ENCODE measurements around the gene RAC3. TPM values are rescaled to one million over a fixed set of nuclear protein-coding genes. Genes with fewer than 3 reads are reported as not detected.

The RAC3 gene
- total RNA-seq, 6 experiments from 2014 or later, result 4.3 to 8.5 (median 5.6) TPM

- DNase-seq, result no peak
- H3K4me1 Mint-ChIP-seq (ENCODE audit: low read depth), result no peaks in the 10 kb centered on the region
- no peaks in the 10 kb centered on the region for H3K9me3 Mint-ChIP-seq
- H3K36me3 Mint-ChIP-seq (ENCODE audit: low read depth), result peaks cover 7% of the 10 kb centered on the region; the same call in 1 of the 2 replicates
- no peak overlapping the region for H3K4me3 Mint-ChIP-seq
- no peak for TF ChIP-seq CTCF (IDR thresholded peaks at IDR 0.05)
- H3K27ac Mint-ChIP-seq, result no peak overlapping the region
- H3K27me3 Mint-ChIP-seq (ENCODE audit: insufficient read depth), result peaks cover 3% of the 10 kb centered on the region
These were observed 51.5 kb downstream of the RAC3 start for GRCh38 chr17:82083009-82083408.

Other genes with a start within 250 kb of the RAC3 start
- gene GCGR, start 227.5 kb upstream of the RAC3 start, total RNA-seq (2021; fragmentation: NEBNext Ultra II Directional; extraction: Animal tissue kit (Norgen Biotek cat#: 25700)), result not detected
- 100 to 1,000 TPM in 2 of 6 experiments, 10 to 100 TPM in 4; 88.0 to 103 (median 92.8) TPM for gene MCRIP1, start 198.4 kb upstream of the RAC3 start, total RNA-seq (2021; fragmentation: NEBNext Ultra II Directional; extraction: Animal tissue kit (Norgen Biotek cat#: 25700))
- gene PPP1R27, start 196.6 kb upstream of the RAC3 start, total RNA-seq (2021; fragmentation: NEBNext Ultra II Directional; extraction: Animal tissue kit (Norgen Biotek cat#: 25700)), result not detected
- 100 to 1,000 TPM; 790 to 981 (median 910) TPM for gene P4HB, start 171.1 kb upstream of the RAC3 start, total RNA-seq (2021; fragmentation: NEBNext Ultra II Directional; extraction: Animal tissue kit (Norgen Biotek cat#: 25700))
- gene ARHGDIA, start 160.3 kb upstream of the RAC3 start, total RNA-seq (2021; fragmentation: NEBNext Ultra II Directional; extraction: Animal tissue kit (Norgen Biotek cat#: 25700)), result 1,000 to 10,000 TPM in 1 of 6 experiments, 100 to 1,000 TPM in 5; 758 to 1,040 (median 908) TPM
- gene ALYREF, start 140.1 kb upstream of the RAC3 start, total RNA-seq (2021; fragmentation: NEBNext Ultra II Directional; extraction: Animal tissue kit (Norgen Biotek cat#: 25700)), result 100 to 1,000 TPM; 101 to 151 (median 135) TPM
- gene ANAPC11, start 140.0 kb upstream of the RAC3 start, total RNA-seq (2021; fragmentation: NEBNext Ultra II Directional; extraction: Animal tissue kit (Norgen Biotek cat#: 25700)), result 100 to 1,000 TPM; 151 to 169 (median 156) TPM
- 1 to 10 TPM in 1 of 6 experiments, under 1 TPM in 5; 0.53 to 1.5 (median 0.71) TPM for gene NPB, start 129.4 kb upstream of the RAC3 start, total RNA-seq (2021; fragmentation: NEBNext Ultra II Directional; extraction: Animal tissue kit (Norgen Biotek cat#: 25700))
- gene PCYT2, start 120.3 kb upstream of the RAC3 start, total RNA-seq (2021; fragmentation: NEBNext Ultra II Directional; extraction: Animal tissue kit (Norgen Biotek cat#: 25700)), result 10 to 100 TPM; 33.2 to 45.8 (median 35.8) TPM
- 10 to 100 TPM; 16.2 to 20.7 (median 18.5) TPM for gene SIRT7, start 113.5 kb upstream of the RAC3 start, total RNA-seq (2021; fragmentation: NEBNext Ultra II Directional; extraction: Animal tissue kit (Norgen Biotek cat#: 25700))
- gene MAFG, start 103.9 kb upstream of the RAC3 start, total RNA-seq (2021; fragmentation: NEBNext Ultra II Directional; extraction: Animal tissue kit (Norgen Biotek cat#: 25700)), result 10 to 100 TPM; 17.7 to 22.4 (median 18.2) TPM
- 100 to 1,000 TPM in 4 of 6 experiments, 10 to 100 TPM in 2; 97.9 to 147 (median 110) TPM for gene PYCR1, start 94.4 kb upstream of the RAC3 start, total RNA-seq (2021; fragmentation: NEBNext Ultra II Directional; extraction: Animal tissue kit (Norgen Biotek cat#: 25700))
- not detected for gene MYADML2, start 84.4 kb upstream of the RAC3 start, total RNA-seq (2021; fragmentation: NEBNext Ultra II Directional; extraction: Animal tissue kit (Norgen Biotek cat#: 25700))
- gene NOTUM, start 70.5 kb upstream of the RAC3 start, total RNA-seq (2021; fragmentation: NEBNext Ultra II Directional; extraction: Animal tissue kit (Norgen Biotek cat#: 25700)), result under 1 TPM in 2 of 6 experiments, not detected in 4; 0.10 to 0.14 TPM
- gene ASPSCR1, start 54.0 kb upstream of the RAC3 start, total RNA-seq (2021; fragmentation: NEBNext Ultra II Directional; extraction: Animal tissue kit (Norgen Biotek cat#: 25700)), result 10 to 100 TPM; 26.6 to 36.8 (median 34.7) TPM
- gene CENPX, start 8.8 kb upstream of the RAC3 start, total RNA-seq (2021; fragmentation: NEBNext Ultra II Directional; extraction: Animal tissue kit (Norgen Biotek cat#: 25700)), result 10 to 100 TPM; 60.6 to 83.9 (median 73.3) TPM
- 10 to 100 TPM in 3 of 6 experiments, 1 to 10 TPM in 3; 6.8 to 10.5 (median 10.0) TPM for gene LRRC45, start 8.4 kb upstream of the RAC3 start, total RNA-seq (2021; fragmentation: NEBNext Ultra II Directional; extraction: Animal tissue kit (Norgen Biotek cat#: 25700))
- 100 to 1,000 TPM in 1 of 6 experiments, 10 to 100 TPM in 5; 73.4 to 100 (median 84.8) TPM for gene DCXR, start 6.0 kb downstream of the RAC3 start, total RNA-seq (2021; fragmentation: NEBNext Ultra II Directional; extraction: Animal tissue kit (Norgen Biotek cat#: 25700))
- gene RFNG, start 20.1 kb downstream of the RAC3 start, total RNA-seq (2021; fragmentation: NEBNext Ultra II Directional; extraction: Animal tissue kit (Norgen Biotek cat#: 25700)), result 10 to 100 TPM; 37.6 to 48.5 (median 40.1) TPM
- 100 to 1,000 TPM; 127 to 144 (median 141) TPM for gene GPS1, start 20.2 kb downstream of the RAC3 start, total RNA-seq (2021; fragmentation: NEBNext Ultra II Directional; extraction: Animal tissue kit (Norgen Biotek cat#: 25700))
- 10 to 100 TPM; 65.8 to 86.8 (median 71.2) TPM for gene DUS1L, start 34.1 kb downstream of the RAC3 start, total RNA-seq (2021; fragmentation: NEBNext Ultra II Directional; extraction: Animal tissue kit (Norgen Biotek cat#: 25700))
- gene FASN, start 66.6 kb downstream of the RAC3 start, total RNA-seq (2021; fragmentation: NEBNext Ultra II Directional; extraction: Animal tissue kit (Norgen Biotek cat#: 25700)), result 100 to 1,000 TPM; 108 to 138 (median 112) TPM
- gene CCDC57, start 181.2 kb downstream of the RAC3 start, total RNA-seq (2021; fragmentation: NEBNext Ultra II Directional; extraction: Animal tissue kit (Norgen Biotek cat#: 25700)), result 10 to 100 TPM; 12.8 to 15.6 (median 13.6) TPM
- 100 to 1,000 TPM; 475 to 624 (median 523) TPM for gene SLC16A3, start 197.4 kb downstream of the RAC3 start, total RNA-seq (2021; fragmentation: NEBNext Ultra II Directional; extraction: Animal tissue kit (Norgen Biotek cat#: 25700))
- 100 to 1,000 TPM; 116 to 128 (median 118) TPM for gene CSNK1D, start 242.0 kb downstream of the RAC3 start, total RNA-seq (2021; fragmentation: NEBNext Ultra II Directional; extraction: Animal tissue kit (Norgen Biotek cat#: 25700))